ENCODE data around the gene LRRTM3. TPM values are rescaled to one million over a fixed set of nuclear protein-coding genes. Genes with fewer than 3 reads are reported as not detected.

The LRRTM3 gene
- polyA plus RNA-seq, 1 experiment, result not detected

GRCh38 chr10:66990143-66990830 lies 64.5 kb downstream of the LRRTM3 start:
- Histone ChIP-seq H3K27me3 (ENCODE audit: control insufficient read depth, insufficient read depth, low read length) (no peaks in the 10 kb centered on the region), H3K27ac (ENCODE audit: low read depth, low read length) (no peak overlapping the region), H3K9me3 (ENCODE audit: control insufficient read depth, insufficient read depth, low read length) (no peaks in the 10 kb centered on the region), H3K4me3 (ENCODE audit: low read depth, low read length) (no peak overlapping the region)
- no peak for DNase-seq (ENCODE audit: low read depth, low spot score)
- ChIA-PET POLR2A (no interaction called here), CTCF (no interaction called here)
- TF ChIP-seq, protein P1, sequence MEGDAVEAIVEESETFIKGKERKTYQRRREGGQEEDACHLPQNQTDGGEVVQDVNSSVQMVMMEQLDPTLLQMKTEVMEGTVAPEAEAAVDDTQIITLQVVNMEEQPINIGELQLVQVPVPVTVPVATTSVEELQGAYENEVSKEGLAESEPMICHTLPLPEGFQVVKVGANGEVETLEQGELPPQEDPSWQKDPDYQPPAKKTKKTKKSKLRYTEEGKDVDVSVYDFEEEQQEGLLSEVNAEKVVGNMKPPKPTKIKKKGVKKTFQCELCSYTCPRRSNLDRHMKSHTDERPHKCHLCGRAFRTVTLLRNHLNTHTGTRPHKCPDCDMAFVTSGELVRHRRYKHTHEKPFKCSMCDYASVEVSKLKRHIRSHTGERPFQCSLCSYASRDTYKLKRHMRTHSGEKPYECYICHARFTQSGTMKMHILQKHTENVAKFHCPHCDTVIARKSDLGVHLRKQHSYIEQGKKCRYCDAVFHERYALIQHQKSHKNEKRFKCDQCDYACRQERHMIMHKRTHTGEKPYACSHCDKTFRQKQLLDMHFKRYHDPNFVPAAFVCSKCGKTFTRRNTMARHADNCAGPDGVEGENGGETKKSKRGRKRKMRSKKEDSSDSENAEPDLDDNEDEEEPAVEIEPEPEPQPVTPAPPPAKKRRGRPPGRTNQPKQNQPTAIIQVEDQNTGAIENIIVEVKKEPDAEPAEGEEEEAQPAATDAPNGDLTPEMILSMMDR (IDR thresholded peaks at IDR 0.05; ENCODE audit: low read depth, low read length), result no peak

DNA sequence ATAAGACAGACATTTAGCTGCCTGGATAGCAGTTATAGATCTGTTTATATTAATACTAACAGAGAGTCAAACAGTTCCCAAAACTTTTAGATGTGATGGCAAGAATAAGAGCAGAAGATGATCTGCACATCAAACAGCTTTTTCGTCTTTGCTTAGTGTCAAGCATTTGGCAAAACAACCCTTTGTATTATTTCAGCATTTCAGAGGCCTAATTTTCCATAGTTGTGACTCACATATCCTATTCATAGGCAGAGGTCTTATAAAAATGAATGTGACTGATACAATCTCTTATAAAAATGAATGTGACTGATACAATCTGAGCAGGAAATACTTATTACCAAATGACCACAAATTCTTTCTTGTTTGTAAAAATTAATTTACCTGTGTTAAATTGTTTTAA lies 71.2 kb downstream of the LRRTM3 start:
- Histone ChIP-seq H3K4me3 (ENCODE audit: low read depth, low read length) (no peak overlapping the region), H3K27ac (ENCODE audit: low read depth, low read length) (no peak overlapping the region), H3K9me3 (ENCODE audit: control insufficient read depth, insufficient read depth, low read length) (no peaks in the 10 kb centered on the region), H3K27me3 (ENCODE audit: control insufficient read depth, insufficient read depth, low read length) (no peaks in the 10 kb centered on the region)
- DNase-seq (ENCODE audit: low read depth, low spot score), result no peak
- ChIA-PET CTCF (interaction anchor here (1.2 kb wide), 1 partner anchor 781 kb away, joined by 3 read pairs; no protein-coding TSS in a partner anchor), POLR2A (no interaction called here)
- TF ChIP-seq, protein P1 (IDR thresholded peaks at IDR 0.05; ENCODE audit: low read depth, low read length), result no peak

DNA sequence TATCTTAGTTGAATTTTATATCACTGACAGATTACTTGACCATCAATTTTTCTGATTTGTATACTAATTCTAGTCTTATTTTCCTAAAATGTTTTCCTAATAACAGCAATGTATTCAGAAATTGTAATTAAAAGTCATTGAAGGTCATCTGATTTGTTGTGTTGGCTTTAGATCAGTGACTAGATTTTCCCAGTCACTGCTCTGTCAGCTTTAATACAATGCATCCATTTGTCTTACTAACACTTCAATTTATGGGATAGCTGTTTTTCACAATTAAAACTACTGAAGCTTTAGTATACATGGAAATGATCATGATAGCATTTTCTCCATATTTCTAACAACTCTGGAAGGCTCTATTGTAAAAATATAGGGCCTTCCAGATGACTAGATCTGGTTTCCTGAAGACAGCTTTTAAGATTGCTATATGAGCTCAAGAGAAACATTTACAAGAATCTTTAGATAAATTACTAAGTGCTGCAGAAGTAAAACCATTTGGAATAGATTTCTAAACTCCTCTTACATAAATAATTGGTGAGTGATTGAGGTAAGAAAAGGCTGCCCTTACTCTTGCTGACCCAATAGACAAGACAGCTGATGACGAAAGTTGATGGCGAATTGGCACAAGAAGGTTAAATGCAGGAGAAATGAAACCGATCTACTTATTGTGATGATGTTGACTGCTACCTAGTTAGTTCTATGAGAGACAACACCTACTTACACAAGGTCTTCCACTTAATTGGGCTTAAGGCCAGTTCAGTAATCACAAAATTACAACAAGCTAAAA lies 74.1 kb downstream of the LRRTM3 start:
- Histone ChIP-seq H3K27ac (ENCODE audit: low read depth, low read length) (no peak overlapping the region), H3K4me3 (ENCODE audit: low read depth, low read length) (no peak overlapping the region), H3K9me3 (ENCODE audit: control insufficient read depth, insufficient read depth, low read length) (no peaks in the 10 kb centered on the region), H3K27me3 (ENCODE audit: control insufficient read depth, insufficient read depth, low read length) (no peaks in the 10 kb centered on the region)
- no peak for DNase-seq (ENCODE audit: low read depth, low spot score)
- TF ChIP-seq, protein P1 (IDR thresholded peaks at IDR 0.05; ENCODE audit: low read depth, low read length), result no peak
- CTCF ChIA-PET, result no interaction called here
- POLR2A ChIA-PET, result no interaction called here

DNA sequence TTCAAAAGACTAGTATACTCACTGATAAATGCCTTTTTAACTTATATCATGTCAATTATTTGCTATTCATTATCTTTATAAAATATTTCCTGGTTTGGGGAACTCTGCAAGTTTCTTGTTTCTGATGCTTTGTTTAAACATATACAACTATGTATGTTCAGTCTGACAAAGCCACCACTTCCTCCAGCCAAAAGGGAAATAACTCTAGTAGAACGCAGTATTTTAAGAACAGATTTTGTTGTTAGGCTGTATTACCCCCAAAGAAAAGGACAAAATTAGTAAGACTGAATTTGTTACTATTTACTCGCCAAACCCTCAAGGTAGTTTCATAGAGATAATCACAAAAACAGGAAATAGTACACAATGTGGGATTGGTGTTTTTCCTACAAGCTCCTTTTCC lies 78.9 kb downstream of the LRRTM3 start:
- ChIA-PET CTCF (no interaction called here), POLR2A (no interaction called here)
- Histone ChIP-seq H3K27ac (ENCODE audit: low read depth, low read length) (no peak overlapping the region), H3K4me3 (ENCODE audit: low read depth, low read length) (no peak overlapping the region), H3K9me3 (ENCODE audit: control insufficient read depth, insufficient read depth, low read length) (no peaks in the 10 kb centered on the region), H3K27me3 (ENCODE audit: control insufficient read depth, insufficient read depth, low read length) (no peaks in the 10 kb centered on the region)
- no peak for DNase-seq (ENCODE audit: low read depth, low spot score)
- TF ChIP-seq, protein P1 (IDR thresholded peaks at IDR 0.05; ENCODE audit: low read depth, low read length), result no peak

- TF ChIP-seq, protein P1 (IDR thresholded peaks at IDR 0.05; ENCODE audit: low read depth, low read length), result no peak
- ChIA-PET POLR2A (no interaction called here), CTCF (no interaction called here)
- no peaks in the 10 kb centered on the region for H3K27me3 ChIP-seq (ENCODE audit: control insufficient read depth, insufficient read depth, low read length)
- H3K27ac ChIP-seq (ENCODE audit: low read depth, low read length), result no peak overlapping the region
- H3K9me3 ChIP-seq (ENCODE audit: control insufficient read depth, insufficient read depth, low read length), result no peaks in the 10 kb centered on the region
- DNase-seq (ENCODE audit: low read depth, low spot score), result no peak
- H3K4me3 ChIP-seq (ENCODE audit: low read depth, low read length), result no peak overlapping the region
Measured at GRCh38 chr10:67005981-67006380, 80.1 kb downstream of the LRRTM3 start.
